ENCODE measurements around the gene ZNF346. TPM values are rescaled to one million over a fixed set of nuclear protein-coding genes. Genes with fewer than 3 reads are reported as not detected.
A peak's percentile ranks its signal among the peaks of the same experiment; 100 is the strongest.

ZNF346 gene
- total RNA-seq, 2 experiments from 2014 or later, result 36.6 to 42.4 TPM

DNA sequence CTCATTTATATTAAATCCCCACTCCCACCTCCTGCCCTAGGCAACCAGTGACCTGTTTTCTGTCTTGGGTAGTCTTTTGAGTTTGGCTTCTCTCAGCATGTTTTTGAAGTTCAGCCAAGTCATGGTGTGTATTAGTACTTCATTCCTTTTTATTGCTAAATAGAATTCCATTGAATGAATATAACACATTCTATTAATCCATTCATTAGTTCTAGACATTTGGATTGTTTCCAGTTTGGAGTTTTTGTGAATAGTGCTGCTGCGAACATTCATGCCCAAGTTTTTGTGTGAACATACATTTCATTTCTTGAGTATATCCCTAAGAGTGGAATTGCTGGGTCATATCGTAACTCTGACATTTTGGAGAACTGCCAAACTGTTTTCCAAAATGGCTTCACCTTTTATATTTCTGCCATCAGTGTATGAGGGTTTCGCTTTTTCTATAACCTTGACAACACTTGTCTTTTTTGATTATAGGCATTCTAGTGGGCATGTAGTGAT is 2.7 kb downstream of the ZNF346 start:
- Histone ChIP-seq H3K4me3 (ENCODE audit: low read depth, low read length, poor library complexity, severe bottlenecking) (no peak overlapping the region), H3K9me3 (ENCODE audit: low read length) (no peaks in the 10 kb centered on the region), H3K9me2 (ENCODE audit: insufficient read depth, low read length) (no peaks in the 10 kb centered on the region), H3K4me2 (ENCODE audit: low read length) (peak overlapping the region; percentile 45), H3K27ac (ENCODE audit: low read depth, low read length, poor library complexity, severe bottlenecking) (no peak overlapping the region), H3K4me1 (ENCODE audit: insufficient read depth, low read length, poor library complexity, severe bottlenecking) (peaks cover 30% of the 10 kb centered on the region), H4K20me1 (ENCODE audit: insufficient read depth, low read length) (no peaks in the 10 kb centered on the region), H3K79me2 (ENCODE audit: insufficient read depth, low read depth, low read length) (peaks cover 42% of the 10 kb centered on the region; the same call in 1 of the 2 replicates), H3K36me3 (ENCODE audit: insufficient read depth, low read length) (peaks cover 42% of the 10 kb centered on the region), H2AFZ (ENCODE audit: low read length) (no peak overlapping the region)
- ChIA-PET POLR2A (interaction anchor here (0.6 to 0.9 kb wide), 2 partner anchors 18 to 129 kb away, joined by 3 to 4 read pairs; no protein-coding TSS in a partner anchor), CTCF (ENCODE audit: unreplicated experiment) (no interaction called here)
- DNase-seq (ENCODE audit: low spot score), result no peak
- intact Hi-C loops (cut with micrococcal nuclease; ENCODE audit: unreplicated experiment), result no loop called here
- no TSS peak for BruUV-seq (replicated peaks)
- no peak for TF ChIP-seq EZH2phosphoT487 (IDR thresholded peaks at IDR 0.05; ENCODE audit: borderline replicate concordance, low read depth, low read length)
- no peak for TF ChIP-seq CTCF (conservative IDR thresholded peaks at IDR 0.05; ENCODE audit: low read length)

- no TSS peak for BruUV-seq (replicated peaks)
- Histone ChIP-seq H3K4me3 (ENCODE audit: low read depth, low read length, poor library complexity, severe bottlenecking) (no peak overlapping the region), H3K4me2 (ENCODE audit: low read length) (no peak overlapping the region), H3K9me3 (ENCODE audit: low read length) (no peaks in the 10 kb centered on the region; the same call in 1 of the 2 replicates), H3K4me1 (ENCODE audit: insufficient read depth, low read length, poor library complexity, severe bottlenecking) (peaks cover 17% of the 10 kb centered on the region), H3K79me2 (ENCODE audit: insufficient read depth, low read depth, low read length) (peaks cover 42% of the 10 kb centered on the region; the same call in 1 of the 2 replicates), H4K20me1 (ENCODE audit: insufficient read depth, low read length) (no peaks in the 10 kb centered on the region), H2AFZ (ENCODE audit: low read length) (no peak overlapping the region), H3K27ac (ENCODE audit: low read depth, low read length, poor library complexity, severe bottlenecking) (no peak overlapping the region), H3K36me3 (ENCODE audit: insufficient read depth, low read length) (peaks cover 61% of the 10 kb centered on the region), H3K9me2 (ENCODE audit: insufficient read depth, low read length) (no peaks in the 10 kb centered on the region)
- POLR2A ChIA-PET, result interaction anchor here (0.6 to 1.0 kb wide), 2 partner anchors 16 to 298 kb away, joined by 3 read pairs; no protein-coding TSS in a partner anchor
- TF ChIP-seq CTCF (conservative IDR thresholded peaks at IDR 0.05; ENCODE audit: low read length), result no peak
- no peak for TF ChIP-seq EZH2phosphoT487 (IDR thresholded peaks at IDR 0.05; ENCODE audit: borderline replicate concordance, low read depth, low read length)
- CTCF ChIA-PET (ENCODE audit: unreplicated experiment), result no interaction called here
- intact Hi-C loops (cut with micrococcal nuclease; ENCODE audit: unreplicated experiment), result no loop called here
- DNase-seq (ENCODE audit: low spot score), result no peak
Observed at GRCh38 chr5:177027665-177028064, 5.2 kb downstream of the ZNF346 start.

GRCh38 chr5:177029498-177029897 is 7.0 kb downstream of the ZNF346 start:
- CTCF ChIA-PET (ENCODE audit: unreplicated experiment), result no interaction called here
- Histone ChIP-seq H3K4me1 (ENCODE audit: insufficient read depth, low read length, poor library complexity, severe bottlenecking) (peaks cover 8% of the 10 kb centered on the region), H3K9me2 (ENCODE audit: insufficient read depth, low read length) (no peaks in the 10 kb centered on the region), H3K36me3 (ENCODE audit: insufficient read depth, low read length) (peaks cover 72% of the 10 kb centered on the region), H2AFZ (ENCODE audit: low read length) (no peak overlapping the region), H3K4me2 (ENCODE audit: low read length) (no peak overlapping the region), H3K79me2 (ENCODE audit: insufficient read depth, low read depth, low read length) (peaks cover 35% of the 10 kb centered on the region; the same call in 1 of the 2 replicates), H3K4me3 (ENCODE audit: low read depth, low read length, poor library complexity, severe bottlenecking) (no peak overlapping the region), H3K27ac (ENCODE audit: low read depth, low read length, poor library complexity, severe bottlenecking) (no peak overlapping the region), H4K20me1 (ENCODE audit: insufficient read depth, low read length) (no peaks in the 10 kb centered on the region), H3K9me3 (ENCODE audit: low read length) (no peaks in the 10 kb centered on the region; the same call in 1 of the 2 replicates)
- TF ChIP-seq CTCF (conservative IDR thresholded peaks at IDR 0.05; ENCODE audit: low read length), result no peak
- no peak for TF ChIP-seq EZH2phosphoT487 (IDR thresholded peaks at IDR 0.05; ENCODE audit: borderline replicate concordance, low read depth, low read length)
- no TSS peak for BruUV-seq (replicated peaks)
- POLR2A ChIA-PET, result interaction anchor here (0.5 kb wide), 1 partner anchor 16 kb away, joined by 5 read pairs; no protein-coding TSS in a partner anchor
- DNase-seq (ENCODE audit: low spot score), result no peak
- intact Hi-C loops (cut with micrococcal nuclease; ENCODE audit: unreplicated experiment), result no loop called here
